Measurements from ENCODE around the gene NSRP1. TPM values are rescaled to one million over a fixed set of nuclear protein-coding genes. Genes with fewer than 3 reads are reported as not detected.

Gene NSRP1
- total and polyA plus RNA-seq, 2 of the 13 experiments (the other 11 are each of a cell fraction or from before 2014, with no cell fraction given): 7.0 to 14.3 TPM

GRCh38 chr17:30222721-30223175 lies 106.1 kb downstream of the NSRP1 start (continued):
- TF ChIP-seq ZNF142 (CRISPR knock-in tag; IDR thresholded peaks at IDR 0.05) (no peak), MIXL1 (CRISPR knock-in tag; IDR thresholded peaks at IDR 0.05) (no peak), SMAD3 (CRISPR knock-in tag; IDR thresholded peaks at IDR 0.05) (0 out of 2 replicates have a peak, but pooled peaks have one; percentile 26), XRCC5 (optimal IDR thresholded peaks at IDR 0.05; ENCODE audit: low read length) (peak; percentile 59), PRMT3 (CRISPR knock-in tag; IDR thresholded peaks at IDR 0.05; ENCODE audit: borderline replicate concordance, low read depth) (no peak), ELF3 (CRISPR knock-in tag; IDR thresholded peaks at IDR 0.05) (no peak), SNRNP70 (IDR thresholded peaks at IDR 0.05; ENCODE audit: low read depth, low read length) (no peak), NAIF1 (CRISPR knock-in tag; IDR thresholded peaks at IDR 0.05; ENCODE audit: borderline replicate concordance) (no peak), ETV6 (CRISPR knock-in tag; conservative IDR thresholded peaks at IDR 0.05) (no peak), POLR2AphosphoS5 (IDR thresholded peaks at IDR 0.05; ENCODE audit: low read depth, low read length) (peak; percentile 62), ATF1 (CRISPR knock-in tag; IDR thresholded peaks at IDR 0.05) (no peak), ZBTB26 (CRISPR knock-in tag; IDR thresholded peaks at IDR 0.05; ENCODE audit: borderline replicate concordance) (0 out of 2 replicates have a peak, but pooled peaks have one; percentile 20), STAT5B (CRISPR knock-in tag; IDR thresholded peaks at IDR 0.05) (no peak), ZFP37 (CRISPR knock-in tag; IDR thresholded peaks at IDR 0.05; ENCODE audit: borderline replicate concordance) (no peak), NFYB (CRISPR knock-in tag; IDR thresholded peaks at IDR 0.05) (no peak), SIN3A (IDR thresholded peaks at IDR 0.05; ENCODE audit: borderline replicate concordance, low read depth, low read length) (no peak), ZNF816 (CRISPR knock-in tag; IDR thresholded peaks at IDR 0.05; ENCODE audit: borderline replicate concordance) (no peak), ZC3H4 (CRISPR knock-in tag; IDR thresholded peaks at IDR 0.05; ENCODE audit: borderline replicate concordance) (no peak), CCDC6 (CRISPR knock-in tag; IDR thresholded peaks at IDR 0.05) (no peak), HDAC2 (CRISPR knock-in tag; IDR thresholded peaks at IDR 0.05) (peak; percentile 13; the same call in 1 of the 2 replicates)
- TF ChIP-seq, protein P1, sequence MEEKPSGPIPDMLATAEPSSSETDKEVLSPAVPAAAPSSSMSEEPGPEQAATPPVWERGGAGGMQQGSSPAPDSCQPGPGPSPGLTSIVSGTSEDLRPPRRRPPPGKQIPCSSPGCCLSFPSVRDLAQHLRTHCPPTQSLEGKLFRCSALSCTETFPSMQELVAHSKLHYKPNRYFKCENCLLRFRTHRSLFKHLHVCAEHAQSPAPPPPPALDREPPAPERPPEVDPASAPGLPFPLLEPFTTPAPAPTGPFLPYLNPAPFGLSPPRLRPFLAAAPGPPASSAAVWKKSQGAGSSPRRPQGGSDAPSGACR (CRISPR knock-in tag; IDR thresholded peaks at IDR 0.05): no peak
- TF ChIP-seq, protein P2, sequence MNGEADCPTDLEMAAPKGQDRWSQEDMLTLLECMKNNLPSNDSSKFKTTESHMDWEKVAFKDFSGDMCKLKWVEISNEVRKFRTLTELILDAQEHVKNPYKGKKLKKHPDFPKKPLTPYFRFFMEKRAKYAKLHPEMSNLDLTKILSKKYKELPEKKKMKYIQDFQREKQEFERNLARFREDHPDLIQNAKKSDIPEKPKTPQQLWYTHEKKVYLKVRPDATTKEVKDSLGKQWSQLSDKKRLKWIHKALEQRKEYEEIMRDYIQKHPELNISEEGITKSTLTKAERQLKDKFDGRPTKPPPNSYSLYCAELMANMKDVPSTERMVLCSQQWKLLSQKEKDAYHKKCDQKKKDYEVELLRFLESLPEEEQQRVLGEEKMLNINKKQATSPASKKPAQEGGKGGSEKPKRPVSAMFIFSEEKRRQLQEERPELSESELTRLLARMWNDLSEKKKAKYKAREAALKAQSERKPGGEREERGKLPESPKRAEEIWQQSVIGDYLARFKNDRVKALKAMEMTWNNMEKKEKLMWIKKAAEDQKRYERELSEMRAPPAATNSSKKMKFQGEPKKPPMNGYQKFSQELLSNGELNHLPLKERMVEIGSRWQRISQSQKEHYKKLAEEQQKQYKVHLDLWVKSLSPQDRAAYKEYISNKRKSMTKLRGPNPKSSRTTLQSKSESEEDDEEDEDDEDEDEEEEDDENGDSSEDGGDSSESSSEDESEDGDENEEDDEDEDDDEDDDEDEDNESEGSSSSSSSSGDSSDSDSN (CRISPR knock-in tag; IDR thresholded peaks at IDR 0.05): peak; percentile 73

Data from HepG2 (cell line).